ENCODE measurements around the gene MGAT5B.
"Not testable (repeated sequence)": the region's sequence is repeated elsewhere in the genome, so short reads cannot be mapped to it uniquely, and the experiment has no call there.

MGAT5B gene, protein sequence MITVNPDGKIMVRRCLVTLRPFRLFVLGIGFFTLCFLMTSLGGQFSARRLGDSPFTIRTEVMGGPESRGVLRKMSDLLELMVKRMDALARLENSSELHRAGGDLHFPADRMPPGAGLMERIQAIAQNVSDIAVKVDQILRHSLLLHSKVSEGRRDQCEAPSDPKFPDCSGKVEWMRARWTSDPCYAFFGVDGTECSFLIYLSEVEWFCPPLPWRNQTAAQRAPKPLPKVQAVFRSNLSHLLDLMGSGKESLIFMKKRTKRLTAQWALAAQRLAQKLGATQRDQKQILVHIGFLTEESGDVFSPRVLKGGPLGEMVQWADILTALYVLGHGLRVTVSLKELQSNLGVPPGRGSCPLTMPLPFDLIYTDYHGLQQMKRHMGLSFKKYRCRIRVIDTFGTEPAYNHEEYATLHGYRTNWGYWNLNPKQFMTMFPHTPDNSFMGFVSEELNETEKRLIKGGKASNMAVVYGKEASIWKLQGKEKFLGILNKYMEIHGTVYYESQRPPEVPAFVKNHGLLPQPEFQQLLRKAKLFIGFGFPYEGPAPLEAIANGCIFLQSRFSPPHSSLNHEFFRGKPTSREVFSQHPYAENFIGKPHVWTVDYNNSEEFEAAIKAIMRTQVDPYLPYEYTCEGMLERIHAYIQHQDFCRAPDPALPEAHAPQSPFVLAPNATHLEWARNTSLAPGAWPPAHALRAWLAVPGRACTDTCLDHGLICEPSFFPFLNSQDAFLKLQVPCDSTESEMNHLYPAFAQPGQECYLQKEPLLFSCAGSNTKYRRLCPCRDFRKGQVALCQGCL

DNA sequence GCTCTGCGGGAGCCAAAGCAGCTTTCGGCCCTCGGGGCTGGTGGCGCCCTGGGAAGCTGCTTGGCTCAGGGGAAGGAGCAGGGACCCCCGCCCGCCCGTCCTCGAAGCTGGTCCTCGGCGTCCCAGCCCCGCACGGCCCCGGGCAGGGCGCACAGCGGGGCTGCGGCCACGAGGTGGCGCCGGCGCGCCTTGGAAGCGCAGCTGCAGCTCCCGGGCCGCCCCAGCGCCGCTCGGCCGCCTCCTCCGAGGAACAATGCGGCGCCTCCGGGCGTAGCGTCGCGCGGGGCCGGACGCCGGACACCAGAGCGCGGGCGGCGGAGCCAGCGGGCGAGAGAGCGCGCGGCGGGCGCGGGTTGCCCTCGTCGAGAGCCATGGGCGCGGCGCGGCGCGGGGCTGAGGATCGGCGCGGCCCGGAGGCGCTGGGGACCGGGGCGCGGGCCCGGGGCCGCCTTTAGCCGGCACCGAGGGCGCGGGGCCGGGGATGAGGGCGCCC lies at the start of gene MGAT5B:
Gene MGAT5B (plus strand): TSS at position 229 of the 493 bp plus-strand sequence. CDS start 626 bp downstream, outside the sequence.
- DNase-seq: peak; percentile 67

DNA sequence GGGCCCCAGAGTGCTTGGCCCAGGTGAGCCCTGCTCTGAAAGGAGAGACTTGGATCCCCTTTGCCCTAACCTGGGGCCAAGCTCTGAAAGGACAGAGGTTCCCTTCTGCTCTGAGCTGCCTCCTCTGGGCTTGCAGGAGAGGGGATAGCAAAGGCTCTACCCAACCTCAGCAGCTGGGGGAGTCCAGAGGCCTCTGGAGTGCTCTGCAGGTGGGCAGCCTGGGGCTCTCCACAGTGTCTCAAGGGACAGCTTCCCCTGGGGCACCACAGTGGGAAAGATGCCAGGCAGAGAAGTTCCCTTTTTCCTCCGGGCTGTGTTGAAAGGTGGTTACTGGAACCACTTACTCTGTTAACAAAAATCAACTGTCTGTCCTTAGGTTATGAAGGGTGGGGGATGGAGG lies 48.2 kb upstream of the MGAT5B start:
- DNase-seq: no peak

DNA sequence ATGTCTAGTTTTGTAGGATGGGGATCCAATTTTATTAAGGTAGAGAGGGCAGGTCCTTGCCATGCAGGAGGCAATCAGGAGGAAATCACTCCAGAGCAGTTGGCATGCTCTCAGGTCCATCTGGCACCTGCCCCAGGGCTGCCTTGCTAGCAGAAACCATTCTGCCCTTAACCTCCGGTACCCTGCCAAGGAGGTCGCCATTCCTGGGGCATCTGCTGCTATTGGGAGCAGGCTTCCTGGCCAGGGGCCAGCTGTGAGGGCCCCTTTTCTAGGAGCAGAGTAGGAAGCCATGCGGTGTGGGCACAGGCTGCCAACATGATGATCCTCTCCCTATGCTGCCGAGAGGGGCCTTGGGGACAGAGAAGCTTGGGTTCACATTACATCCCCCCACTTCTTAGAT lies 47.6 kb upstream of the MGAT5B start:
- DNase-seq: no peak

DNA sequence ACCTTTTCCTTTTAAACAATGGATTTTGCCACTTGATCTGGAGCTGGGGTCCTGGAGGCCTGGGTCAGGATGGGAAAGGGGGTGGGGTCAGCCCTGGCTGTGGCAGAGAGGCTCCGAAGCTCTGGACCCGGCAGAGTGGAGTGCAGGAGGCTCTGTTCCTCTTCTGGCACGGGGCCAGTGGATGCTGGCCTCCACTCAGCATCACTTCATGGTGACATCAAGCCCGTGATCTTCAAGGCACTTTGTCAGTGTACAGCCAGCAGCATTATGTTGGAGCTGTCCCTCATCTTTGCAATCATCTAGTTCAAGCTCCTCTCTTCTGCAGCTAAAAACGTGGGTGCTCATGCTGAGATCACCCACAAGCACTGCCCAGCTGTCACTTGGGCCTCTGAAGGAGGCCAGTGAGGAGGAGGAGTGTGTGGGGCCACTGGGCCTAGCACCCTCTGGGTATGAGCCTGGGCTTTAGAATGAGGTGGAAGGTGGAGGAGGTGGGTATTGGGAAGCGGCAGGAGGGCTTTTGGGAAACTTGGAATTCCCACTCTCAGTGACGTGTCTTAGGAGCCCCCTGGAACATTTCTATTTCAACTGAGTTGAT lies 45.9 kb upstream of the MGAT5B start:
- DNase-seq: no peak

DNA sequence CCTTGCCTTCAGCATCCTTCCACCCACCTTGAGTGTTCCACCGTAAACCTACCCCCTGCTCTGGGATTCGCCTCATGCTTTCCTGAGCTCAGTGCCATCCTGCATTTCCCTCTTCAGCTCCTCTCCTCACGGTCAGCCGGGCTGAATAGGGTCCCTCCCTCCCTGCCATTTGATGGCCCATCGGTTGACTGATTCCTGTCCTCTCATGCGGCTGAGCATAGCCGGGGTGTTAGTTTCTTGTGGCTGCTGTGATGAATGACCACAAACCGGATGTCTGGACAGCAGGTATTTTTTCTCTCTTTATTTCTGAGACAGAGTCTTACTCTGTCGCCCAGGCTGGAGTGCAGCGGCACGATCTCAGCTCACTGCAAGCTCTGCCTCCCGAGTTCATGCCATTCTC lies 44.1 kb upstream of the MGAT5B start:
- no peak for DNase-seq

DNA sequence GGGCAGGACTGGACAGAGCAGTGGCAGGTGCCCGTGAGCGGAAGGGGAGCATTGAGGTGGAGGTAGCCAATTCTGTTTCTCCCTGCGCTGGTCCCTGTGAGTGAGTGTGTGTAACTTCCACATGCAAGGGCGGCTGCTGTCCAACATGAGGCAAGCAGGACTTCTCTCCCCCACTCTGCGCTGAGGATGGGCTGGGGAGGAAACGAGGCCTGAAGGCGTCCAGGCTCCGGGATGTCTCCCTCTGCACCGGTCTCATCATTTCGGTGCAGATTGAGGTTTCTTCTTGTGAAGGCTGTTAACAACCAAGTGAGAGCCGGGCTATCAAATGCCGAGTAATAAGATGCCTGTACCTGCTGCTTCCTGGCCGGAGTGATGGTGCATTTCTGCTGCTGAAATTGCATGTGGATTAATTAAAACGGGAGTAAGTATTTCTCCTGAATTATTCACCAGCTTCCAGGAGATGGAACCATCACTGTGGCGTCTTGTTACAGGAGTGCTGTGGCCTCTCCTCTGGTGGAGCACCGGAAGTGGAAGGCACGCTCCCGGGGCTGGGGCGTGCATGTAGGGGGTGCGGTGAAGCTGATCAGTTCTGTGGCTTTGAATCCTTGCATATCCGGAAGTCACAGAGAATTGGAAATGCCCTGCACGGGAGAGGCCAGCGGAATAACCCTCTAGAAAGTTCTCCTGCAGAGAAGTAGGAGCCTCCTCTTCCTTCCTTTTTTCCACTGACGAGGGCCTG lies 41.7 kb upstream of the MGAT5B start:
- DNase-seq: no peak

DNA sequence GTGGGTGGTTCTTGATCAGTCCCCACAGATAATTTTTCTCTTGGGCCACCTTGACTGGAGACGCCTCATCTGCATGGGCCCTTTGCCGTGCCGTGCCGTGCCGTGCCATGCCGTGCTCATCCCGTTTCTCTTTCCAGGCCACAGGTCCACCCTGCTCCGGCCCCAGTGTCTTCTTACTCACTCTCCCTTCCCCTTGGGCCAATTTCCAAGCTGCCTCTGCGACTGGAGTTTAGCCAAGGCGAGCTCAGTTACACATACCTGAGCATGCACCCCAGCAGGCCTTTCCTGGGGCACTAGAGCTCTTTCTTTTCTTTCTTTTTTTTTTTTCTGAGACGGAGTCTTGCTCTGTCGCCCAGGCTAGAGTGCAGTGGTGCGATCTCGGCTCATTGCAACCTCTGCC lies 40.5 kb upstream of the MGAT5B start:
- no peak for DNase-seq

DNA sequence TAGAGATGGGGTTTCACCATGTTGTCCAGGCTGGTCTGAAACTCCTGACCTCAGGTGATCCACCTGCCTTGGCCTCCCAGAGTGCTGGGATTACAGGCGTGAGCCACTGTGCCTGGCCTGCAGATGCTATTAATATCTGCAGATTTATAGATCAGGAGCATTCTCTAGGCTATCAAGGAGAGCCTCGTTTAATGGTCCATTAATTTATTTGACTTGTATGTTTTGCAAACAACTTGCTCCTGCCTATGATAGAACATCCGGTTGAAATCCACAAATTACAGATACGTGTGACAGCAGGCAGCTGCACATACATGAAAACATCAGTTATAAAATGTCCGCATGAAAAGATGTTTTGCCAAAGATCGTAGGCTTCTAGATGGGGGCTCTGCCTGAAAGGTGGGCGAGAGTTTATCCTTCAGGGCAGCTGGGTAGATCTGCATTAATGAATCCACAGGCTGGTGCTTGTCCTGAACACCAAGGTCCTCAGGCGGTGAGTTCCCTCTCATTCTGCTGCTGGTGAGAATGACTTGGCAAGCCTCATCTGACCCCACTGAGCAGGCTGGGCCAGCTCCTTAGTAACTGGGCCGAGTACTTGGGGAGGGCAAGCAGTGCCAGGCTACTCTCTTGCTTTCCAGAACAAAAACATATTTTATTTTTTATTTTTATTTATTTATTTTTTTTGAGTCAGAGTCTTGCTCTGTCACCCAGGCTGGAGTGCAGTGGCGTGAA lies 37.1 kb upstream of the MGAT5B start:
- no peak for DNase-seq

DNA sequence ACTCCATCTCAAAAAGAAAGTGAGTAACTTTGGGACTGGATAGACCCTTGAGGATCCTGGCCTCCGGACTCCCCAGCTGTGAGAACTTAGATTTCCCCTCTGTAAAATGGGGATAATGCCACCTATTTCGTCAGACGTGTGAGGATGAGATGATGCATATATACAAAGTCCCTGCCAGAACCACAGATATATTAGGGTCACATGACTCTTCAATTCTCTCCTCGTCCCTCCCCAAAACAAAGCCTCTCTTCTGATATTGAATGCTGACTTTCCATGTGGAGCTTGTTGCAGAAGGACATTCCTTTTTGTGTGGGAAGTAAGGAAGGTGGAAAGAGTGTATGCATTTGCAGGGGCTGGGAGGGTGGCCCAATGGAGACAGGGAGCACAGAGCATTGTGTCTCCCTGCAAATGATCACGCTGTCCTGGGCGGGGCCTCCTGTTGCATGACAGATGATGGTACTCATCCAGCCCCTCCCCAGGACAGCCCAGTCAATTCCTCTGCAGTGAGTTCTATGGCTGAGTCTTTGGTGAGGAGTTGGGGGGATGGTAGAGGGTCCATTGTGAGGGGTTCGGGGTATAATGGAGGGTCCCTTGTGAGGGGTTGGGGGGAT lies 35.1 kb upstream of the MGAT5B start:
- no peak for DNase-seq

DNA sequence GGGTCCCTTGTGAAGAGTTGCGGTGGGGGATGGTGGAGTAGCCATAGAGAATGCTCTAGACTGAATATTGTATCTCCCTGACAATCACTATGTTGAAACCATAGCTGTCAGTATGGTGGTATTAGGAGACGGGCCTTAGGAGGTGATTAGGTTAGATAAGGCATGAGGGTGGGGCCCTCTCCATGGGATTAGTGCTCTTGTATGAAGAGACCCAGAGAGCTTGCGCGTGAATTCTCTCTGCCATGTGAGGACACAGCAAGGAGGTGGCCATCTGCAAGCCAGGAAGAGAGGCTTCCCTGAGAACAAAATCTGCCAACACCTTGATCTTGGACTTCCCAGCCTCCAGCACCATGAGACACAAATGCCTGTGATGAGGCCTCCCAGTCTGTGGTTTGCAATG lies 34.5 kb upstream of the MGAT5B start:
- DNase-seq: no peak

DNA sequence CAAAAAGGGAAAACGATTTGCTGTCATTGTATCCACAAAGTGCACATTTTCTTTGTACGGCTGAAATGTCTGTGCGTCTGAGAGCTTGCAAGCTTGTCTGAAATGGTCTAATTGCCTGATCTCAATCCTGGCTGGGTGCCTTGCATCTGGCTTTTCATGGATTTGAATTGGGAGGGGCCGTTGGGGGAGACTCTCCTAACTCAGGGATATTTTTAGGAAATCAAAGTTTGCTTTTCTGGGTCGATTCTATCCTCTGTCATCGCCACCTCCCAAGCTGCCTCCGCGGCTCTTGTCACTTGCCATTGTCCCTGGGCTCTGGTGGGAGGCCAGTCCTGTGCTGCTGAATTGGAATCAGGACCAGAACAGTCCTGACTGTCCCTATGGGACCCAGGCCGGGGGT lies 33.3 kb upstream of the MGAT5B start:
- no peak for DNase-seq

DNA sequence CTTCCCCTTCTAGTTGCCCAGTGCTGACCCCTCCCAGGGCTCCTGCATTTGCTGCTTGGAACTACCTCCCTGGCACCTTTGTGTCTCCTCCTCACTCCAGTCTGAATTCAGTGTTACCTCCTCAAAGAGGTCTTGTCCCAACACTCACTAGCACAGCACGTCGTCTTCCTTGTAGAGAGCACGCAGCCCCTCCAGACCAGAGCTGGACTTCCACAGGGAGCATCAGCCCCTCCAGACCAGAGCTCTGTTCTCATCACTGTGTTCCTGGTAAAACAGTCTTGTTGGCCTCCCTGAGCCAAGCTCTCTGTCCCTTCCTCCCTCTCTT lies 27.8 kb upstream of the MGAT5B start:
- DNase-seq: no peak

DNA sequence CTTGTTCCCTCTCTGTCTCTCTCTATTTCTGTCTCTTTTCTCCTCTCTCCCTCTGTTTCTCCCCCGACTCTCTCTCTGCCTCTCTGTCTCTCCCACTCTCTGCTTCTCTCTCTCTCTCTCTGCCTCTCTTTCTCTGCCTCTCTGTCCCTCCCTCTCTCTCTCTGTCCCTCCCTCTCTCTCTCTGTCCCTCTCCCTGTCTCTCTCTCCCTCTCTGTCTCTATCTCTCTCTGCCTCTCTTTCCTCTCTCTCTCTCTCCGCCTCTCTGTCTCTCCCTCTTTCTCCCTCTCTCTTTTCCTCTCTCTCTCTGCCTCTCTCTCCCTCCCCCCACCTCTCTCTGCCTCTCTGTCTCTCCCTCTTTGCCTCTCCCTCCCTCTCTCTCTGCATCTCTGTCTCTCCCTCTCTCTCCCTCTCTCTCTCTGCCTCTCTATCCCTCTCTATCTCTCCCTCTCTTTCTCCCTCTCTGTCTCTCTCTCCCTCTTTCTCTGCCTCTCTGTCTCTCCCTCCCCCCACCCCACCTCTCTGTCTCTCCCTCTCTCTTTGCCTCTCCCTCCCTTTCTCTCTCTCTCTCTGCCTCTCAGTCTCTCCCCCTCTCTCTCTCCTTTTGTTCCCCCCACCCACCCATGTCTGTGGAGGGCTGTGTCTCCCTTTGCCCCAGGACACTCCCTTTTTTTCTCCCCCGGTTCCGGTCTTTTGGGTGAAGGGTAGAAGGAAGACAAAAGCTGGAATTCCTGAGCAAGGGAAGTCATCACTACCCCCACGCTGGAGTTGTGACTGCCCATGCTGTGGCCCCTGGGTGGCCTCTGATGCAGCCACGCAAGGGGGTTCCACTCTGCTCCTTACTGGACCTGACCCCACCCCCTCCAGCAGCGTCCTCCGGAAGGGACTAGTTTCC lies 27.1 kb upstream of the MGAT5B start:
- no peak for DNase-seq

DNA sequence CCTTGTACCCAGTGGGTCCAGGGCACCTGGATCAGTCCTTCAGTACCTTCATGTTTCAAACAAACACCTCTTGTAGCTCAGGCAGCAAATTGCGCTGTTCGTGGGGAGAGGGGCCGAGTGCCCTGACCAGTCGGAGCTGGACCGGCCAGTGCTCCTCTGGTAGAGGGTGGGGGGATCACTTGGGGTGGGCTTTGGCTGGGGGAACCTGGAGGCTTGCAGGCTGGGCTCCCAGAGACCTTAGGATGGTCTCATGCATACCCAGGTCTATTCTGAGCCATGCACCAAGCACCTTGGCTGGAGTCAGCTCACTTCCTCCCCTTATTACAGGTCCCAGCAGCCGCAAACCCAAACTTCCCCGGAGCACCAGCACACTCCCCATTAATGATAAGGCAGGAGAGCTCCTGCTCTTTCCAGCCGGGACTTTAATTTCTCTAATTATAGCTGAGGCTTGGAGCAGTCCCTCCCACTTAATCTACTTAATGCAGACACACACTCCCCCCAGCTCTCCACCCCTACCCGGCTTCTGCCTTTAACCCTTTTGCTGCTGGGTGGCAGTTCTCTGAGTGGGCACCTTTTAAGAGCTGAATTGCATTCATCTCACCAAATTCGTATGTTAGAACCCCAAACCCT lies 26.3 kb upstream of the MGAT5B start:
- DNase-seq: no peak

DNA sequence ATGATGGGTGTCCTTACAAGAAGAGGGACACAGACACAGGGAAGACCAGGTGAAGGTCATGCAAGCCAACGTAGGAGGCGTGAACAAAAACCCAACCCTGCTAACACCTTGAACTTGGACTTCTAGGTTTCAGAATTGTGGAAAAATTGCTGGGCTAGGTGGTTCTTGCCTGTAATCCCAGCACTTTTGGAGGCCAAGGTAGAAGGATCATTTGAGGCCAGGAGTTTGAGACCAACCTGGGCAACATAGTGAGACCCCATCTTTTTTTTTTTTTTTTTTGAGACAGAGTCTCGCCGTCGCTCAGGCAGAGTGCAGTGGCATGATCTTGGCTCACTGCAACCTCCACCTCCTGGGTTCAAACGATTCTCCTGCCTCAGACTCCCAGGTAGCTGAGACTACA lies 25.1 kb upstream of the MGAT5B start:
- DNase-seq: not testable (repeated sequence)

DNA sequence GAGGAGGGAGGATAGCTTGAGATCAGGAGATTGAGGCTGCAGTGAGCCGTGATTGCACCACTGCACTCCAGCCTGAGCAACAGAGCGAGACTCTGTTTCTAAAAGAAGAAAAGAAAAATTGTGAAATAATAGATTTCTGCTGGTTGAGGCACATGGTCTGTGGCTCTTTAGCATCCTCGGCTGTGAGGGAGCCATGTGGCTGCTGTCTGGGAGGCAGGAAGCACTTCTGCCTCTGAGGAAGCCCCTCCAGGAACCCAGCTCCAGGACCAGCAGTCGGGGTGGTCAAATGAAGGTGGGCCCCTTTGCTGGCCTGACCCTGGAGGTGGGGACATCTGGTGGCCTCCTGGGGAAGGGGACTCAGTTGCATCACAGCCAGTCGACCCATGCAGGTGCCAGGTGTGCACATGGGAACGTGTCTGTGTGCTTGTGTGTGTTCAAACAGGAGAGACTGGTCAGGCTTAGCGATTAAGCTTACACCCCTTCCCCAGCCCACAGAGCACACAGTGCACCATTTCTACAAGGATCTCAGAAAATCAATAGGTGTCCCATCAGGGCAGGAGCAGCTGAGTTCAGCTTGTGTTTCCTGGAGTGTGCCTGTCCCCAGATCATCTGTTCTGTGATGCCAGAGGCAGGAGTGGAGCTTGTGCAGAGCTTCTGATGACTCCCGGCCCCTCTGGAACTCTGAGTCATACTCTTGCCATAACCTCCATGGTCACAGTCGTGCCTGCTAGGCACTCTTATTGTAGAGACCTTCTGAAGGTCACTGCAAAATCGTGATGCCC lies 24.3 kb upstream of the MGAT5B start:
- no peak for DNase-seq

DNA sequence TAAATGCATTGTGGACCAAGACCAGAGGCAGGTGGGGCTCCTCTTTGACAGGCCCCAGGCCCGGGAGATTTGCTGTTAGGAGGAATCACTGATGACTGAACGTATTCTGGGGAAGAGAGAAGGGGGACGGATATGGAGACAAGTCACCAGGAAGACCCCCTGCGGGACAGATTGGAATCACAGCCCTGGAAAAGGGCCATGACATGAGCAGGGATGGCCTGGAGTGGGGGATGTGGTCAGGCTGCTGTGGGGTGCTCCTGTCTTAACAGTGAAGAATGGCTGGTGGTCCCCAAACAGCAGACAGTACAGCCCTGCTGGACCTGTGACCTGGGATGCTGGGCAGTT lies 23.7 kb upstream of the MGAT5B start:
- DNase-seq: no peak

DNA sequence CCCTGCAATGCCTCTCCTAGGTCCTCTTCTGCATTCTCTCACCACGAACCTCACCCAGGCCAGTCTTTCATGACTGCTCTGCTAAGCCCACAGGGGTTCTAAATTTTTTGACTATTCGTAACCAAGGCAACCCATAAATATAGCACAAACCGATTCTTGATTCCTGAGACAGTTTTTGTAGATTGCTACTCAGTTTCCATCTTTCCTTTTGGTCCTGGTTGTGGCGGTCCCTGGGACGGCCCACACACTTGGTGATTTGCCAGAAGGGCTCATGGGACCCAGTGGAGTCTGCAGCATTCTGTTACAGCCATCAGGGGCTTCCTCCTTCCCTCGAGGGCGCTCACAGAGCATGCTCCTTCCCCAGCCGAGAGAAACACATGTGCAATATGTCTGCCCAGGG lies 23.4 kb upstream of the MGAT5B start:
- DNase-seq: no peak

DNA sequence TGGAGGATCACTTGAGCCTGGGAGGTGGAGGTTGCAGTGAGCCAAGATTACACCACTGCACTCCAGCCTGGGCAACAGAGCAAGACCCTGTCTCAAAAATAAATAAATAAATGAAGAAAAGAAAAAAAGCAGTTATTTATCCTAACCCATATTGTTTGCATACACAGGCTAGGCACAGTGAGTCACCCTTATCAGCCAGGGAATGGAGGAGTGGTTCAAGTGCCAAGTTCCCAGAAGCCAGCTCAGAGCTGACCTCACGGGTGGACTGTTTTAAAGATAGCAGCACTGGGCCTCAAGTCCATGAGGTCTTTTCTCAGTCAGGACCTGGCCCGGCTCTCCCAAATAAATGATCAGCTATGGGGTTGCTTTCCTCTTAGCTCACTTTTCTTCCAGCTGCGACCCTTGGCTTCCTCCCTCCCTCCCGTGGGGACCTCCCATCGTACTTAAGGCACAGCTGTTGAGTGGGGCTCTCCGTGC lies 22.6 kb upstream of the MGAT5B start:
- DNase-seq: peak; percentile 5

DNA sequence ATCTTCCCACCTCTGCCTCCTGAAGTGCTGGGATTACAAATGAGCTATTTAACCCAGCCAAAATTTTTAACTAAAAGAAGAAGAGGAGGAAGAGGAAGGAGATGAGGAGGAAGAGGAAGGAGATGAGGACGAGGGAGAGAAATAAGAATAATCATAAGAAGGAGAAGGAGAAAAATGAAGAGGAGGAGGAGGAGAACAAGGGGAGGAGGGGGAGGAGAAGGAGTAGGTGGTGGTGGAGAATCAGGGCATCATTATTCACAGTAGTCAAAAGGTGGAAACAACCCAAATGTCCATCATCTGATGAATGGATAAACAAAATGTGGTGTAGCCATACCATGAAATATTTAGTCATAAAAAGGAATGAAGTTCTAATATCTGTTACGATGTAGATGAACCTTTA lies 21.2 kb upstream of the MGAT5B start:
- DNase-seq: no peak

All from HCEC 1CT (cell line).